NCI-H2107 treated with DMSO at 0.1 percent for 48 hours (cell line): ENCODE measurements around the gene B4GALT4.

Experiments
- DNase-seq: peaks from one replicate; lab custom pipeline; 2025; ENCODE audit not compliant: unreplicated experiment; lab: John Stamatoyannopoulos, UW

Gene B4GALT4

DNA sequence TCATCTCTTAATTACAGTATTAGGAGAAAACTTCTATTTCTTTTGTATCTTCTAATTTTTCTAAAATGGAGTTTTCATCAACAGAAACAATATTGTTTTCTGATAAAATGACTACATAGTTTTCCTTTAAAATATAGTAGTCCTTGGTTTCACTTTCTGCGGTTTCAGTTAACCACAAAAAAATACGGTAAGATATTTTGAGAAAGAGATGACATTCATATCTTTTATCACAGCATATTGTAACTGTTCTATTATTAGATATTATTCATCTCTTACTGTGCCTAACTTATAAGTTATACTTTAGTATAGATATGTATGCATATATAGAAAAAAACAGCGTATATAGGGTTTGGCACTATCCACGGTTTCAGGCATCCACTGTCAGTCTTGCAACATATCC lies 2.3 kb downstream of the B4GALT4 start:
- no peak for DNase-seq

DNA sequence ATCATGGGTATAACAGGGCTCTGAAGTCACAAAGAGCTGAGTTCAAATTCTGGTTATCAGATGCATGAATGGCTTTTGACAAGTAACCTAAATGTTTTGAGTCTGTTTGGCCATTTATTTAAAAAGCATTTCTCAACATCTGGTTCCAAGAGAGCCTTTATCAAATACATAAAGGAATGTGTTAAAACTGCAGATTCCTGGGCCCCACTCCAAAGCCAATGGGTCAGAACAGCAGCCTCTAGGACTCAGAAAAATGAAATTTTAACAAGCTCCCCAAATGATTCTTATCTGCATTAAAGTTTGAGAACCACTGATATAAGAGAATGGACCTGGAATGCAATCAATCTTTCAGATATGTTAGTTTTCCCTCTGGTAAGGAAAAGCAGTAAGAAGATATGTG lies 3.4 kb downstream of the B4GALT4 start:
- DNase-seq = no peak

DNA sequence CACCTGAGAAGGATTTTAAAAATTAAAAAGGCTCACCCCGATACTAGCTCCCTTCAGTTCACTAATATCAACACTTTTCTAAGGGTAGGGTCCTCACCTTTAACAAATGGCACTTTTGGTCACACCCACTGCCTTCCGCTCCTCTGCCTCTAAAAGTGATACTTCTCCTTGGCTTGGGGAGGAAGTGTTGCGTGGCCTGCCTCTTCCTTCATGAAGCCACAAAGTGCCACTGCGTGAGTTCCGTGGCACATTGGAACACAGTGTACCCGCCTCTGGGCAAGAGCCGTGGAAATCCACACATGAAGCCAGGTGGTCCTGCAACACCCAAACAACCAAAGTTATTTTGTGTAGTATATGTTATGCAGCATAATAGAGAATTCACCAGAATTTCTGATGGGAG lies 3.9 kb downstream of the B4GALT4 start:
- DNase-seq = no peak

DNA sequence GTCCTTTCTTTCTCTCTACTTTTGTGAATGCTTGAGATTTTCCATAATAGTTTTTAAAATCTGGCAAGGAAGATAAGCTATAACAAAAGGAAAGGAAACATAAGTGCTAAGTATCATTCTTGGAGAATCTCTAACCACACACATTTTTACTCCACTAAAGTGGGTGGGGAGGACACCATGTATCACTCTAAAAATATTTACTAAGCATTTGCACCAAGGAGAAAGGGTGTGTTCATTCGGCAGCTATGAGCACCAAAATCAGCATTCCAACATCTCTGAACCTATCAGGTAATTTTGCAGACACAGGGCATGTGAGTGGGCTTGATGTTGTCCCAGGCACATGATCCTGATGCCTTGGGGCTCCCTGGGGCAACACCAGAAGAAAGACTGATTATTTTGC lies 5.5 kb downstream of the B4GALT4 start:
- no peak for DNase-seq

DNA sequence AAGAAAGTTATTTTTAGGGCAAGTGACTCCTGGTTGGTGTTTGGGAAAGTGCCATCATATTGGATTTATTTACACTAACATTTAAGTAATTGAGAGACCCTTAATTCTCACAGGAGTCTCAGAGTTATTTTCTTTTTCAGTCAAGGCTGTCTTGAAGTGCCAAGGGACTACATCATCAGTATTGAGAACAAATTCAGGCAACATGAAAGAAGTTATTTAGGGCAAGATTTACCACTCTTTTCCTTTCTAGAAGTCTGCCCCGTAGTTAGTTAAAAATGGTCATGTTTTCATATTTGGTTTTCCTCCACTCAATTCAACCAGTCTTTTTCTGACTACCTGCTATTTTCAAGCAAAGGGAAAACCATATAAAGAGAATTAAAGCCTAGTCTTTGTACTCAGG lies 6.1 kb downstream of the B4GALT4 start:
- no peak for DNase-seq

DNA sequence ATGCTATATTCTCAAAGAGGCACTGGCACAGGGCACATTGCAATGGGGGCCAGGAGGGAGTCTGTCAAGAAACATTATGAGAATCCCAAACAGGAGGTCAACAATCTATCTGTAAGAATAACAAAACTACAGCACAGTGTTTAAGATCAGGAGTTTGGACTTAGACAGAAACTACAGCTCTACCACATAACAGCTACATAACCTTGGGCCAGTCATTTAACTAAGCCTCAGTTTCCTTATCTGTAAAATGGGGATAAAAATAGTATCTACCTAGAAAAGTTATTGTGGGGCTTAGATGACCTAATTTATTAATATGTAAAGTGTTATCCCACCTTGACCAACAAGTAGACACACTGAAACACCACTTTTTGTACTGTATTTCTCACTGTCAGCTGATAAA lies 9.9 kb downstream of the B4GALT4 start:
- DNase-seq = no peak

DNA sequence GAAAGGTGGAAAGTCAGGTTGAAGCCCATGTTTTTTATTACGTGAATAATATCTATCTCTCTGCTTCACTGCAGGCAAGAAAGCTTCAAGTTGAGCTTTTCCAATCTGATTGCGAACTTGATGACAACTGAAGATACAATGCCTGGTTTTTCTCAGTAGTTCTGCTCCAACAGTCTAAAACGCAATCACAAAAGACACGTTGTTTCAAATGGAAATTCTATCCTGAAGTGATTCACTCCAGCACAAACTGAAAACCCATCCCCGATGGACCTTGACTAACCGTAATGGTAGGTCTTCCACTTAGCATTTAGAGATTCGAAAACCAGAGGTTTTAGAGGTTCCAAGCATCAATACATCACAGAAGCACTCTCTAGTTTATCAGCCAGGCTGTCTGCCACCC lies 10.6 kb downstream of the B4GALT4 start:
- DNase-seq = no peak

DNA sequence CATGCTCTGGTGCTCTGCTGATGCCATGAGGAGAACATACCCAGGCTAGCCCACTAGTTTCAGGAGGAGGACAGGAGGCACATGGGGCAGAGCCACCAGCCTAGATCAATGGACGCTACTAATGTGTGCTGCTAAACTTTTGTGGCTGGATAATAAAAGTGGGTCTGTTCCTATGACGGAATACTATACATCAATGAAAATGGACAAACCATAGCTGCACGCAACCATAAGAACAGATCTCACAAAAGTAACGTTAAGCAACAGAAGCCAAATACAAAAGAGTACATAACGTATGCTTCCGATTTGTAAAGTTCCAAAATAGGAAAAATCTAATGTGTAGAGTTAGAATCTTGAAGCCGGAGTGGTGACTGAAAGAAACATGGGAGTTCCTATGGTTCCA lies 11.5 kb downstream of the B4GALT4 start:
- no peak for DNase-seq

DNA sequence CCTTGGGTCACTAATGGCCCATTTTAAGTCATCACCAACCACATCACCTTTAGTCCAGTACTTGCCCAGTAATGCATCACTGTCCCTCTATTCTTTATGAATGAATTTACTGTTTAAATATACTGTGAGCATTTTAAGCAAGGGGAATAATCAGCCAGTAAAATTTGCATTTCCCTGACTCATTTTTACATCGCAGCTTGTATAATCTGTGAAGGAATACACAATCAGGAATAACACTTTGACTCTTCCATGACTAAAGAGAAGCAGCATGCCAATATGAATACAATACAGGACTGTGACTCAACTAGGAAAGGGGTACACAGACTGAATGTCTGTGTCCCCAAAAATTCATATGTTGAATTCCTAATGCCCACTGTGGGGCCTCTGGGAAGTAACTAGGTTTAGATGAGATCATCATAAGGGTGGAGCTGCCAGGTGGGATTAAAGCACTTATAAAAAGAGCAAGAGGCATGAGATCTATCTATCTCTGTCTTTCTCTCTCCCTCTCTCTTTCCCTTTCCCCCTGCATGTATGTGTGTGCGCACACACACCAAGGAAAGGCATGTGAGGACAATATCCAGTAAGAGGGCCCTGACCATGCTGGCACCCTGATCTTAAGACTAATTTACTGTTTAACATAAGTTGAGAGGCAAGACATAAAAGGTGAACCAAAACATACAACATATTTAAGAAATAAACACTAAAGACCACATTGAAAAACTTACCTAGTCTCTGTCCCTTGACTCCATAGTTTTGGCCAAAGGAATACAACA lies 12.1 kb downstream of the B4GALT4 start:
- DNase-seq = no peak

DNA sequence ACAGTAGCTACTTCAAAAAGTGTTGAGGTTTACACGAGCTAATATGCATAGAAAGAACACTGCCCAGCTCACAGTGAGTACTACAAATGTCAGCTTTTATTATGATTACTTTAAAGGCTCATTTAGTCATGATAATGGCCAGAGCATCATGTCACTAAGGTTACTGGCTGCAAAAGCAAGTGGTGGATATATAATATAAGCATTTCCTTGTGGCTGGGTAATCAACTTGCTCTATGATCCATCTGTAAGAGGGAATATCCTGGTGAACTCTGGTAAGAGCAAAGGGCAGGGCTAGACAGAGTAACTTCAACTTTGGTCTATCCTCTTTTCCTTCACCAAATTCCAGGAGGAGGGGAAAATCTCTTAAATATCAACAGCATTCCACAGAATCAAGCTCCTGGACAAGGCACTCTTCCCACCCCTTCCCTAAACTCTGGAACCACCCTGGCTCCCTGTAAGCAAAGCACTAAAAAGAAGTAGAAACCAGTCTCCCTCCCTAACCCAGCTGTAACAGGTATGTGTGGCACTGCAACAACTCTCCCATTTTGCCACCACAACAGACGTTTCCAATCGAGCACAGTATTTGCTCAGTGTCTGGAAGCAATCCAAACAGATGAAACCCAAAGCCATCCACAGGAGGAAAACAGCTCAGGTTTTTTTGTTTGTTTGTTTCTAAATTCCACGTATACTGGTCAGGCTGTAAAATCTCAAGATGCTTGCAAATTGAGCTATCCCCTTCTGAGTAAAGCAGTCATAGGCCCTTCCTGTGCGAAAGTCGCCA lies 13.4 kb downstream of the B4GALT4 start:
- peak; percentile 57 for DNase-seq

DNA sequence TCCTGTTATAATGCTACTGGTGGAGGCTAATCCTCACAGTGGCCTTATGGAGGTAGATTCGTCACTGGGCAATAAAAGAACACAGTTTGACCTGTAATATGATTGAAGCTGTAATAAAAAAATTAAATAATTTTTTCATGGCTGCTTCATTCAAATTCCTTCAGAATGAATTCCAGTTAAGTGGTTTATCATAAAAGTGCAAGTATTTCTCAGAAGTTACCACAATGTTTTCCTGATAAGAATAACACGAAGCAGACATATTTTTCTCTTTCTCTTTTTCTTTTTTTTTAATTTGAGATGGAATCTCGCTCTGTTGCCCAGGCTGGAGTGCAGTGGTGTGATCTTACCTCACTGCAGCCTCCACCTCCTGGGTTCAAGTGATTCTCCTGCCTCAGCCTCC lies 15.6 kb downstream of the B4GALT4 start:
- no peak for DNase-seq

DNA sequence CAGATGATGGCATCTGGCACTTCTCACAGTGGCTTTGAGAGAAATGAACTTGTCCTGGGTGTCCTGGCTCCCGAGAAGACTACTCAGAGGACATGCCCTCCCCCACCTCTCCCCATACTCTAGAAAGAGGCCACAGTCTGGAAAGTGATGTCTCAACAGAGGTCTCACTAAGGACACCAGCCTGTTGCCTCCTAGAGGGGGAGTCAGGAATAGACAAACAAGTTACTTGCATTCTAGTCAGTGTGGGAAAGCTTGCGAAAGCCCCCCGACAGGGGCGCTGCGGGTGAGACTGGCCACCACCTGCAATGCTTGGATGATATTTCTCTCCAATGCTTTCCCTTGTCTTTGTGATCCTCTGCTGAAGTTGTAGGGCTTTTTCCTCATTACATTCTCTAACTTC lies 17.2 kb downstream of the B4GALT4 start:
- DNase-seq = no peak

DNA sequence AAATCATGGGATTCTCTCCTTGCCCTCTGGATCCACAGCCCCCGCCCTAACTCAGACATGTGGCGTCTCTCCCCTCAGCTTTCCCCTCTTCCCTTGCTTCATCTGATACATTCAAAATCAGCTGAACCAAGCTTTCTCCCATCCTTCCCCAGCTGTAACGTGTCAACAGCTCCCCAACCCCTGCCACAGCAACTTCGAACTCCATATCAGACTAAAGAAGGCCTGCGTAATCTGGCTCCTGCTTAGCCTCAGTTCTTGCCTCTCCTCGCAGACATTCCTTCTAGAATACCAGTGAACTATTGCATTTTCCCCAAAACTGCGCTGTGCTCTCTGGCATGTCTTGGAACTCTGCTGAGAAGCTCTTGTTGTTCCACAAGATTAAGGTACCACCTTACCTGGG lies 18.3 kb downstream of the B4GALT4 start:
- DNase-seq = no peak

DNA sequence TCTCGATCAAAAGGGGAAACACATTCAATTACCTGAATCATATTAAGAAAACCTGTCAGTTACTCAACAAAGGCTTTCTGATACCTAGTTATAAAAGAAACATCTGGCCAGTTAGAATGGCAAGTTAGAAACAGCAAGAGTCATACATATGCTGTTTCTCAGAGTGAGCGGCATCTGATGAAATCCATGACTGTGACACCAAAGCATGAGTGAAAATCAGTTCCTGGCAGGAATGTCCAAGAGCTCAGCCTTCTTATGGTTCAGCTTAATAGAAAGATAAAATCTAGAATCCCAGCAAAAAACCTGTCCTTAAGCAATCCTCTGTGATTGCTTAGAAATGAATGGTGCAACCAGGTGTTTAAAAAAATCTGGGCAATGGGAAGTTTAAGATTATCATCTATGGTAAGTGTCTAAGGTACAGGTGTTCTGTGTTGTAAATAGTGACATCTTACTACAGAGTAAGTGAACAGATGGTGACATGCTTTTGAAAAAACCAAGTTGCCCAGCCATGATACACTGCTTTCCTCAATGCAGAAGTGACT lies 18.8 kb downstream of the B4GALT4 start:
- DNase-seq = no peak

DNA sequence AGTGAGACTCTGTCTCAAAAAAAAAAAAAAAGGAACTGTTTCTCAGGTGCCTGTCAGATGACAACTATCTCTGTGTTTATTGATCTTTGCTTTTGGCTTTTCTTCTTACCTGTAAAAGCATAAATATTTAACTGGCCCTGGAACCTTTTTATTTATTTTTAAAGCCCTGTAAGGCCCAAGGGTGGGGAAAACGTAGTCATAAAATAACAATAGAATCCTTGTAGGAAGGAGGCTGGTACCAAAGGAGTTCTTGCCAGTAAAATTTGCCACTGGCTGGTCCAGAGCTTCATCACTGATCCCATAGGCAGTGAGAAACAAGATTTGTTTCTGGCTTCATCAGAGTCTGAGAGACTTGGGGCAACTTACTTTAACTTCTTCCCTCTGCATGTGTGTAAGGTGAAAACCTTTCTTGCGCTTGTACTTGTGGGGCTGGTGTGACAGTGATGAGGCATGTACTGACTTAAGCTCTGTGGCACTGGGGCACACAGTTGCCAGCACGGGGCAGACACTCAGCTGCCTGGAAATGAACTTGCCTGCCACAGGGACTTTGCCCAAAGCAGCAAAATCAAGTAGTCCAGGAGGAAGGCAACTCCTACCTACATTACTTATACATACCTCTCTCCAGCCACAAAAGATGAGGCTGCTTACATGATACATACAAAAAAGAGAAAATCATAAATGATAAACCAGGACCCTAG lies 19.6 kb downstream of the B4GALT4 start:
- DNase-seq = no peak

DNA sequence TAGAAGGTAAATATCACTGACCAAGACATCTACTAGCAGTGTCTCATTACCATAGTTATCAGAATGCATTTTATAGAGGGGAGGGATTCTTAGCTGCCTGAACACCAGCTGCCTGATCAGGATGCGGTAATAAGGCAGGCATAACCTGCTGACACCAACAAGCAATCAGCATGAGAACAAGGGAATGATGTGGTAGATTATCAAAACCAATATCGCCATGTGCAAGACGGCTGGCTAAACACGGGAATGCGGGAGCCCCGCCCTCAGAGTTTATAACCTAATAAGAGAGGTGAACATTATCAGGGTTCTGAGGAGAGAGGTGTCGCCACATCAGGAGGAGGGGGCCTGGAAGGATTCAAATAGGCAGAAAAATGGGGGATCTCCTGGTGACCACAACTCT lies 20.5 kb downstream of the B4GALT4 start:
- no peak for DNase-seq

DNA sequence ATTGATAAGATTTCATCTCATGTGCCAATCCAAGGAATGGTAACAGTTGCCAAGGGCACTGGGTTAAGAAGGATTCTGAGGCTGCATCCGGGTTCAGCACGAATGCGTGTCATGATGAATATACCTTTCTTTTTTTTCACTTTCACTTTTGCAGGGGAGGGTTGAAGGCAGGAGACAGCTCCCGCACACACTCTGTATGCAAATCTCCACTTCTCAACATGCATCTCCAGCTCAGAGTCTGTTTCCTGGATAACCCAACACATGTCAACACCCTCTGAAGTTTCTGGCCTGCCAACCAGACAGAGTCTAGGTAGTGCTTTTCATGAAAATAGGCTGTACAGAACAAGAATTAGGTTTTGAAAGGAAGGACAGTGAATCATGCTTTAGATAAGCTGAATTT lies 21.6 kb downstream of the B4GALT4 start:
- no peak for DNase-seq

DNA sequence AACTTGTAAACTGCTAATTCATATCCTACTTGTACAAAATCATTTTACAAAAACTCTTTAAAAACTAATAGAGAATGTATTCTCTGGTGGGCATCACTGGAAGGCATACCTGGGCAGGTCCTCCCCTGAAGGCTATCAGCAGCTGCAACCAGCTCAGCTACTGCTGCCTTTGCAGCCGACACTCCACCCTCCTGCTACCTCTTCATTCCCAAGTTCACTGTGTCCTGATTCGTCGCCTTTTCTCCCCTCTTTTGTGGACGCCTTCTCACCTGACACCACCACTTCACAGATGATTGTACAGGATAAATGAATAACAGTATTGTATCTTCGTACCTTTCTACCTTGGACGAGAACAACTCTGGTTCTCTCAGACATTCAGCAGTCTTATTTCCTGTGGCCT lies 28.9 kb downstream of the B4GALT4 start:
- DNase-seq = no peak

DNA sequence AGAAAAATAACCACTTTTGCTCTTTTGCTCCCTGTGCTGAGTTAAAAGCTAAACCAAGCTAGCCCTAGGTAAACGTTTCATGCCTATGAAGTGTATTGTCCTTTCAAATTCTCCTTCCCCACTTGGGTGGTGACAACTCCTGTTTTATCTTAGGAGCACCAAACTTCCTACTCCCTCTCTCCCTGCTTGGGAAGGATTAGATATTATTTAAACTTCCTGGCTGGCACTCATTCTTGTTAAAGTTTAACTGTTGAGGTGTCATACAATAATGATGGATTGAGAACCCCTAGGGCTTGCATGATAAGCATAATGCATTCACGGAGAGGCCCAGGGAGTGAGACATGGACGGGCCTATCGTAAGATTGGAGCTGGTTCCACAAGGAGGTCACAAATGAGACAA lies 29.5 kb downstream of the B4GALT4 start:
- no peak for DNase-seq

DNA sequence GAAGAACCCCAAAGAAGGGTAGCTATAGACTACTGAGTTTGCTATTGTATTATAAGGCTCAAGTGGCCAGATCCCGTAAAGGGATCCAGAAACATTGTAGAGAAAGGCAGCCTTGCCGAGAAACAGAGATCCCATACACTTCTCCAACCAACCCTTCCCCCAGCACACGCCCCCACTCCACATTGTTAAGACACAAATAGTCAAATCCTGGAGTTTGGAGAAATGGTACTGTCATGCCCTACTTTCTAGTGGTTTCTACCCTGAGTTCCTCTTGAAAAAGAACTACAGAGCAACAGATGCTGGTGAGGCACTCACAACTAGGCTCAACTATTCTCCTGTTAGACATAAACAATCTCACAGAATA lies 33.2 kb downstream of the B4GALT4 start:
- DNase-seq = no peak

DNA sequence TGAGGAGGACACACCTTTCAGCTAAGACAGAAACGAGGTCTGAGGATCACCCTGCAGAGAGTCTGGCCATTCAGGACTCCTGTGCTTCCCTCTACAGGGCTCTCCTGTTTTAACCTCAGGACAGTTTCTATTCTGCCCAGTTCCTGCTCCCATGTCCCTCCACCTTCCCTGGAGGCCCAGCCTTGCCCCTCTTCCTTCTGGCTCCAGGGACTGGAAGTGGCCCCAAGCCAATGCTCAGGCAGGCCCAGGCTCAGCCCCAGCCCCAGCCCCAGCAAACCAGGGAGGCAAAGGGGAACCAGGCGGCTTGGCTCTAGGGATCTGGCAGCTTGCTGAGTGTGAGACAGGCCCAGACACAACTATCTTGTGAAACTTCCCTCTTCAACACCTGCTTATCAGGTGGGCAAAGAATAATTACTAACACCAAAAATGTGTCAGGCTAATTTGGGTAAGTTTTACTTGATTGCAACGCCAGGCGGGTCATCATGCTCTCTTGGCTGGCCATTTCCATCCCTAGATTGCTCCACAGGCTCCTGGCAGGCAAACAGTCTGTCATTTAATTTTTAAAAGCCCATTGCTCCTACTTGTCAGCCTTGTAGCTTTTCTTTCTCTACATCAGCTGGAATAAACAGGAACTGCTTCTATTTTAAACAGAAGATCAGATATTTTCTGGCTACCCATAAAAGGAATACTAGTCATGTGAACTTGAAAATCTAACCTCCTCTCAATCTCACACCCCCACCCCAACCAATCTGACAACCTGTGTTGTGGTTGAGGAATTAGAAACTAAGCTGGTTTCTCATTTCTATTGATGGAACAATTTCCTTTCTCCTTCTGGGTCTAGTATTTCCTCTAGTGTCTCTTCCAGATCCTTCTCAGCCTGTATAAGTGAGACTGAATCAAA lies 33.8 kb downstream of the B4GALT4 start:
- no peak for DNase-seq
